HEK293 (cell line): Measurements from ENCODE around the gene ARID1A.
A peak's percentile ranks its signal among the peaks of the same experiment; 100 is the strongest.

Experiments used
- CTCF ChIA-PET: fragments of 350-600 bp; formaldehyde crosslinking; extraction: SDS; loops from one replicate; lab custom pipeline; 2021; ENCODE audit warnings: antibody characterized with exemption; lab: Yijun Ruan, JAX
- POLR2A ChIA-PET: fragments of 300-600 bp; formaldehyde crosslinking; extraction: SDS; loops from one replicate; lab custom pipeline; 2020; ENCODE audit warnings: antibody characterized with exemption, inconsistent platforms; lab: Yijun Ruan, JAX
- H3K27ac ChIP-seq: fragments of 200-500 bp; sonication (Bioruptor generic); 2 replicates; pipeline ENCODE4 v1.5.1; 2014; ENCODE audit warnings: low read depth, low read length, control low read depth, inconsistent platforms; ENCODE audit errors: extremely low read depth
- H3K36me3 ChIP-seq, 2 experiments: fragments of 200-500 bp in 1 of 2; sonication (Bioruptor generic) in 1 of 2; 1 replicate in 1 of 2; 2 replicates in 1 of 2; pipeline ENCODE4 v1.5.1; 2014 to 2017; ENCODE audit warnings: inconsistent platforms in 2 of 2, low read length in 2 of 2; ENCODE audit not compliant: control insufficient read depth in 2 of 2, insufficient read depth in 1 of 2
- H3K4me1 ChIP-seq: fragments of 200-500 bp; sonication (Bioruptor generic); 2 replicates; pipeline ENCODE4 v1.5.1; 2014; ENCODE audit warnings: mild to moderate bottlenecking, low read length, inconsistent platforms; ENCODE audit not compliant: control insufficient read depth, insufficient read depth
- H3K4me3 ChIP-seq: 2 replicates; pipeline ENCODE4 v1.5.1; 2011; ENCODE audit warnings: low read depth, mild to moderate bottlenecking, control low read depth, low read length, moderate library complexity
- H3K9me3 ChIP-seq: fragments of 200-500 bp; sonication (Bioruptor generic); 2 replicates; pipeline ENCODE4 v1.5.1; 2014; ENCODE audit warnings: low read depth, low read length, inconsistent platforms; ENCODE audit not compliant: control insufficient read depth, insufficient read depth
- GLIS1 ChIP-seq: fragments of 450-650 bp; formaldehyde crosslinking; IDR thresholded peaks from 2 replicates; pipeline ENCODE4 v1.5.1; 2016; ENCODE audit warnings: missing biosample characterization, missing genetic modification characterization
- GLIS2 ChIP-seq: fragments of 450-650 bp; formaldehyde crosslinking; IDR thresholded peaks from 2 replicates; pipeline ENCODE4 v1.5.1; 2016; ENCODE audit warnings: missing biosample characterization, missing genetic modification characterization
- MEIS1 ChIP-seq: sonication (generic); formaldehyde crosslinking; IDR thresholded peaks from 2 replicates; pipeline ENCODE4 v1.8.1; 2022; ENCODE audit warnings: missing genetic modification reagents, mild to moderate bottlenecking, borderline replicate concordance
- SP3 ChIP-seq: fragments of 450-650 bp; formaldehyde crosslinking; IDR thresholded peaks from 2 replicates; pipeline ENCODE4 v1.5.1; 2016; ENCODE audit warnings: missing biosample characterization, missing genetic modification characterization
- SP7 ChIP-seq: fragments of 450-650 bp; formaldehyde crosslinking; IDR thresholded peaks from 2 replicates; pipeline ENCODE4 v1.5.1; 2016; ENCODE audit warnings: missing biosample characterization, missing genetic modification characterization
- WT1 ChIP-seq: fragments of 450-650 bp; formaldehyde crosslinking; IDR thresholded peaks from 2 replicates; pipeline ENCODE4 v1.5.1; 2016; ENCODE audit warnings: missing biosample characterization, missing genetic modification characterization
- ZFHX2 ChIP-seq: fragments of 450-650 bp; formaldehyde crosslinking; conservative IDR thresholded peaks from 2 replicates; pipeline ENCODE4 v1.5.1; 2016; ENCODE audit warnings: missing biosample characterization, missing genetic modification characterization
- ZFP41 ChIP-seq: fragments of 450-650 bp; formaldehyde crosslinking; IDR thresholded peaks from 2 replicates; pipeline ENCODE4 v1.5.1; 2016; ENCODE audit warnings: missing biosample characterization, missing genetic modification characterization, borderline replicate concordance
- ZFP69B ChIP-seq: fragments of 450-650 bp; formaldehyde crosslinking; IDR thresholded peaks from 2 replicates; pipeline ENCODE4 v1.5.1; 2016; ENCODE audit warnings: missing biosample characterization, missing genetic modification characterization
- ZNF16 ChIP-seq: fragments of 450-650 bp; formaldehyde crosslinking; IDR thresholded peaks from 2 replicates; pipeline ENCODE4 v1.5.1; 2016; ENCODE audit warnings: low read depth, missing biosample characterization, missing genetic modification characterization
- ZNF311 ChIP-seq: fragments of 450-650 bp; formaldehyde crosslinking; IDR thresholded peaks from 2 replicates; pipeline ENCODE4 v1.5.1; 2017; ENCODE audit warnings: missing biosample characterization, missing genetic modification characterization, borderline replicate concordance
- ZNF335 ChIP-seq: fragments of 450-650 bp; formaldehyde crosslinking; conservative IDR thresholded peaks from 2 replicates; pipeline ENCODE4 v1.5.1; 2016; ENCODE audit warnings: missing biosample characterization, missing genetic modification characterization
- ZNF423 ChIP-seq: fragments of 450-650 bp; formaldehyde crosslinking; IDR thresholded peaks from 2 replicates; pipeline ENCODE4 v1.5.1; 2016; ENCODE audit warnings: missing biosample characterization, missing genetic modification characterization
- ZNF664 ChIP-seq: fragments of 450-650 bp; formaldehyde crosslinking; IDR thresholded peaks from 2 replicates; pipeline ENCODE4 v1.5.1; 2016; ENCODE audit warnings: missing biosample characterization, missing genetic modification characterization
- ZNF707 ChIP-seq: fragments of 450-650 bp; formaldehyde crosslinking; IDR thresholded peaks from 2 replicates; pipeline ENCODE4 v1.5.1; 2016; ENCODE audit warnings: missing biosample characterization, missing genetic modification characterization
- ZNF776 ChIP-seq: fragments of 450-650 bp; formaldehyde crosslinking; IDR thresholded peaks from 2 replicates; pipeline ENCODE4 v1.5.0; 2017; ENCODE audit warnings: missing biosample characterization, missing genetic modification characterization, borderline replicate concordance
- ZNF792 ChIP-seq: fragments of 450-650 bp; formaldehyde crosslinking; IDR thresholded peaks from 2 replicates; pipeline ENCODE4 v1.5.1; 2016; ENCODE audit warnings: missing biosample characterization, missing genetic modification characterization
- TF ChIP-seq, protein P1 (sequence below): fragments of 450-650 bp; formaldehyde crosslinking; IDR thresholded peaks from 2 replicates; pipeline ENCODE4 v1.5.1; 2017; ENCODE audit warnings: missing biosample characterization, missing genetic modification characterization
- TF ChIP-seq, protein P2 (sequence below): fragments of 450-650 bp; formaldehyde crosslinking; IDR thresholded peaks from 2 replicates; pipeline ENCODE4 v1.5.1; 2017; ENCODE audit warnings: missing biosample characterization, missing genetic modification characterization
- TF ChIP-seq, protein P3 (sequence below): fragments of 450-650 bp; formaldehyde crosslinking; IDR thresholded peaks from 2 replicates; pipeline ENCODE4 v1.5.1; 2016; ENCODE audit warnings: missing biosample characterization, missing genetic modification characterization
- TF ChIP-seq, protein P4 (sequence below): fragments of 450-650 bp; formaldehyde crosslinking; IDR thresholded peaks from 2 replicates; pipeline ENCODE4 v1.5.1; 2016; ENCODE audit warnings: missing biosample characterization, missing genetic modification characterization

The ARID1A gene

DNA sequence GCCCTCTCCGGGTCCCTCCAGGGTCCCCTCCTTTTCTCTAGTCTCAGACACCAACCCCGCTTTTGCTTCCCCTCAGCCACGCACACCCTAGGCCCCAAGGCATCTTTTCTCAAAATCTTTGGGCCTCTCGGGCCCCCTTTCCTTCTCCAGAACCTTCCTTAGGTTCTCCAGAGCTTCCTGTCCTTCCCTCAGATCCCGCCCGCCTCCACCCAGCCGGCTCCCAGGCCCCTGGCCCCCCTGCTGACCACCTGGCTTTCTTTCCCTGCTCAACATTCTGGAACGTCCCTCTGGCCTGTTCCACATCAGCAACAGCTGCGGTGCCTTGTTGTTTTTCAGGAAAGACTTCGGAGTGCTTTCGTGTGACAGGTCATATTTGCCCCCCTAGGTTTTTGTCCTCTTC, 131.8 kb downstream of the ARID1A start:
- no peak overlapping the region for H3K27ac ChIP-seq
- POLR2A ChIA-PET, result interaction anchor here (1.2 kb wide), 1 partner anchor 37 kb away, joined by 5 read pairs; no protein-coding TSS in a partner anchor

GRCh38 chr1:26828411-26828991, 132.7 kb downstream of the ARID1A start:
- H3K4me1 ChIP-seq, result no peaks in the 10 kb centered on the region
- H3K4me3 ChIP-seq, result no peak overlapping the region
- H3K36me3 ChIP-seq, result peaks cover 4 to 46% of the 10 kb centered on the region in 2 experiments
- POLR2A ChIA-PET, result interaction anchor here (1.2 kb wide), 1 partner anchor 36 kb away, joined by 5 read pairs; no protein-coding TSS in a partner anchor
- no peak overlapping the region for H3K27ac ChIP-seq
- CTCF ChIA-PET, result interaction anchor here (0.6 to 1.0 kb wide), 3 partner anchors 19 to 226 kb away, joined by 3 read pairs; no protein-coding TSS in a partner anchor
- no peaks in the 10 kb centered on the region for H3K9me3 ChIP-seq
- TF ChIP-seq ZNF335 (tag by site-specific recombination), result no peak
- no peak for TF ChIP-seq ZFP41 (tag by site-specific recombination)
- TF ChIP-seq ZNF776 (tag by site-specific recombination), result no peak
- no peak for TF ChIP-seq SP3 (tag by site-specific recombination)
- TF ChIP-seq, protein P1, sequence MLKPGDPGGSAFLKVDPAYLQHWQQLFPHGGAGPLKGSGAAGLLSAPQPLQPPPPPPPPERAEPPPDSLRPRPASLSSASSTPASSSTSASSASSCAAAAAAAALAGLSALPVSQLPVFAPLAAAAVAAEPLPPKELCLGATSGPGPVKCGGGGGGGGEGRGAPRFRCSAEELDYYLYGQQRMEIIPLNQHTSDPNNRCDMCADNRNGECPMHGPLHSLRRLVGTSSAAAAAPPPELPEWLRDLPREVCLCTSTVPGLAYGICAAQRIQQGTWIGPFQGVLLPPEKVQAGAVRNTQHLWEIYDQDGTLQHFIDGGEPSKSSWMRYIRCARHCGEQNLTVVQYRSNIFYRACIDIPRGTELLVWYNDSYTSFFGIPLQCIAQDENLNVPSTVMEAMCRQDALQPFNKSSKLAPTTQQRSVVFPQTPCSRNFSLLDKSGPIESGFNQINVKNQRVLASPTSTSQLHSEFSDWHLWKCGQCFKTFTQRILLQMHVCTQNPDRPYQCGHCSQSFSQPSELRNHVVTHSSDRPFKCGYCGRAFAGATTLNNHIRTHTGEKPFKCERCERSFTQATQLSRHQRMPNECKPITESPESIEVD (tag by site-specific recombination), result no peak
- no peak for TF ChIP-seq WT1 (tag by site-specific recombination)
- TF ChIP-seq MEIS1 (CRISPR knock-in tag), result no peak
- no peak for TF ChIP-seq ZNF707 (tag by site-specific recombination)
- no peak for TF ChIP-seq ZNF792 (tag by site-specific recombination)
- TF ChIP-seq SP7, result 0 out of 2 replicates have a peak, but pooled peaks have one; percentile 41
- peak; percentile 46; the same call in 1 of the 2 replicates for TF ChIP-seq GLIS1 (tag by site-specific recombination)
- no peak for TF ChIP-seq ZNF16 (tag by site-specific recombination)
- no peak for TF ChIP-seq ZFHX2 (tag by site-specific recombination)
- TF ChIP-seq ZNF664 (tag by site-specific recombination), result no peak
- TF ChIP-seq ZFP69B (tag by site-specific recombination), result no peak
- TF ChIP-seq ZNF311 (tag by site-specific recombination), result no peak
- TF ChIP-seq, protein P2, sequence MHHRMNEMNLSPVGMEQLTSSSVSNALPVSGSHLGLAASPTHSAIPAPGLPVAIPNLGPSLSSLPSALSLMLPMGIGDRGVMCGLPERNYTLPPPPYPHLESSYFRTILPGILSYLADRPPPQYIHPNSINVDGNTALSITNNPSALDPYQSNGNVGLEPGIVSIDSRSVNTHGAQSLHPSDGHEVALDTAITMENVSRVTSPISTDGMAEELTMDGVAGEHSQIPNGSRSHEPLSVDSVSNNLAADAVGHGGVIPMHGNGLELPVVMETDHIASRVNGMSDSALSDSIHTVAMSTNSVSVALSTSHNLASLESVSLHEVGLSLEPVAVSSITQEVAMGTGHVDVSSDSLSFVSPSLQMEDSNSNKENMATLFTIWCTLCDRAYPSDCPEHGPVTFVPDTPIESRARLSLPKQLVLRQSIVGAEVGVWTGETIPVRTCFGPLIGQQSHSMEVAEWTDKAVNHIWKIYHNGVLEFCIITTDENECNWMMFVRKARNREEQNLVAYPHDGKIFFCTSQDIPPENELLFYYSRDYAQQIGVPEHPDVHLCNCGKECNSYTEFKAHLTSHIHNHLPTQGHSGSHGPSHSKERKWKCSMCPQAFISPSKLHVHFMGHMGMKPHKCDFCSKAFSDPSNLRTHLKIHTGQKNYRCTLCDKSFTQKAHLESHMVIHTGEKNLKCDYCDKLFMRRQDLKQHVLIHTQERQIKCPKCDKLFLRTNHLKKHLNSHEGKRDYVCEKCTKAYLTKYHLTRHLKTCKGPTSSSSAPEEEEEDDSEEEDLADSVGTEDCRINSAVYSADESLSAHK, result peak; percentile 86

More for the DNA sequence above, 131.8 kb downstream of the ARID1A start:
- H3K4me3 ChIP-seq, result peak overlapping the region; percentile 66
- H3K36me3 ChIP-seq, result peaks cover 0 to 38% of the 10 kb centered on the region in 2 experiments; a peak in 2 of 3 replicates
- TF ChIP-seq GLIS2 (peak; percentile 39; the same call in 1 of the 2 replicates), ZNF423 (tag by site-specific recombination) (no peak)
- TF ChIP-seq, protein P3, sequence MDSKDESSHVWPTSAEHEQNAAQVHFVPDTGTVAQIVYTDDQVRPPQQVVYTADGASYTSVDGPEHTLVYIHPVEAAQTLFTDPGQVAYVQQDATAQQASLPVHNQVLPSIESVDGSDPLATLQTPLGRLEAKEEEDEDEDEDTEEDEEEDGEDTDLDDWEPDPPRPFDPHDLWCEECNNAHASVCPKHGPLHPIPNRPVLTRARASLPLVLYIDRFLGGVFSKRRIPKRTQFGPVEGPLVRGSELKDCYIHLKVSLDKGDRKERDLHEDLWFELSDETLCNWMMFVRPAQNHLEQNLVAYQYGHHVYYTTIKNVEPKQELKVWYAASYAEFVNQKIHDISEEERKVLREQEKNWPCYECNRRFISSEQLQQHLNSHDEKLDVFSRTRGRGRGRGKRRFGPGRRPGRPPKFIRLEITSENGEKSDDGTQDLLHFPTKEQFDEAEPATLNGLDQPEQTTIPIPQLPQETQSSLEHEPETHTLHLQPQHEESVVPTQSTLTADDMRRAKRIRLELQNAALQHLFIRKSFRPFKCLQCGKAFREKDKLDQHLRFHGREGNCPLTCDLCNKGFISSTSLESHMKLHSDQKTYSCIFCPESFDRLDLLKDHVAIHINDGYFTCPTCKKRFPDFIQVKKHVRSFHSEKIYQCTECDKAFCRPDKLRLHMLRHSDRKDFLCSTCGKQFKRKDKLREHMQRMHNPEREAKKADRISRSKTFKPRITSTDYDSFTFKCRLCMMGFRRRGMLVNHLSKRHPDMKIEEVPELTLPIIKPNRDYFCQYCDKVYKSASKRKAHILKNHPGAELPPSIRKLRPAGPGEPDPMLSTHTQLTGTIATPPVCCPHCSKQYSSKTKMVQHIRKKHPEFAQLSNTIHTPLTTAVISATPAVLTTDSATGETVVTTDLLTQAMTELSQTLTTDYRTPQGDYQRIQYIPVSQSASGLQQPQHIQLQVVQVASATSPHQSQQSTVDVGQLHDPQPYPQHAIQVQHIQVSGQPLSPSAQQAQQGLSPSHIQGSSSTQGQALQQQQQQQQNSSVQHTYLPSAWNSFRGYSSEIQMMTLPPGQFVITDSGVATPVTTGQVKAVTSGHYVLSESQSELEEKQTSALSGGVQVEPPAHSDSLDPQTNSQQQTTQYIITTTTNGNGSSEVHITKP (tag by site-specific recombination), result peak; percentile 41
- TF ChIP-seq, protein P4, sequence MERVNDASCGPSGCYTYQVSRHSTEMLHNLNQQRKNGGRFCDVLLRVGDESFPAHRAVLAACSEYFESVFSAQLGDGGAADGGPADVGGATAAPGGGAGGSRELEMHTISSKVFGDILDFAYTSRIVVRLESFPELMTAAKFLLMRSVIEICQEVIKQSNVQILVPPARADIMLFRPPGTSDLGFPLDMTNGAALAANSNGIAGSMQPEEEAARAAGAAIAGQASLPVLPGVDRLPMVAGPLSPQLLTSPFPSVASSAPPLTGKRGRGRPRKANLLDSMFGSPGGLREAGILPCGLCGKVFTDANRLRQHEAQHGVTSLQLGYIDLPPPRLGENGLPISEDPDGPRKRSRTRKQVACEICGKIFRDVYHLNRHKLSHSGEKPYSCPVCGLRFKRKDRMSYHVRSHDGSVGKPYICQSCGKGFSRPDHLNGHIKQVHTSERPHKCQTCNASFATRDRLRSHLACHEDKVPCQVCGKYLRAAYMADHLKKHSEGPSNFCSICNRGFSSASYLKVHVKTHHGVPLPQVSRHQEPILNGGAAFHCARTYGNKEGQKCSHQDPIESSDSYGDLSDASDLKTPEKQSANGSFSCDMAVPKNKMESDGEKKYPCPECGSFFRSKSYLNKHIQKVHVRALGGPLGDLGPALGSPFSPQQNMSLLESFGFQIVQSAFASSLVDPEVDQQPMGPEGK, result peak; percentile 13; the same call in 1 of the 2 replicates
- H3K9me3 ChIP-seq, result no peaks in the 10 kb centered on the region
- H3K4me1 ChIP-seq, result no peaks in the 10 kb centered on the region
- CTCF ChIA-PET, result interaction anchor here (0.6 to 1.0 kb wide), 2 partner anchors 18 to 38 kb away, joined by 3 read pairs; no protein-coding TSS in a partner anchor
